GM19035 (cell line): ENCODE results near the gene ZC3H7B.

Source experiments
- ATAC-seq: cut with Tn5 transposase; IDR thresholded peaks from one replicate; pipeline ENCODE4 v1.9.1; 2021; ENCODE audit not compliant: unreplicated experiment

ZC3H7B gene

DNA sequence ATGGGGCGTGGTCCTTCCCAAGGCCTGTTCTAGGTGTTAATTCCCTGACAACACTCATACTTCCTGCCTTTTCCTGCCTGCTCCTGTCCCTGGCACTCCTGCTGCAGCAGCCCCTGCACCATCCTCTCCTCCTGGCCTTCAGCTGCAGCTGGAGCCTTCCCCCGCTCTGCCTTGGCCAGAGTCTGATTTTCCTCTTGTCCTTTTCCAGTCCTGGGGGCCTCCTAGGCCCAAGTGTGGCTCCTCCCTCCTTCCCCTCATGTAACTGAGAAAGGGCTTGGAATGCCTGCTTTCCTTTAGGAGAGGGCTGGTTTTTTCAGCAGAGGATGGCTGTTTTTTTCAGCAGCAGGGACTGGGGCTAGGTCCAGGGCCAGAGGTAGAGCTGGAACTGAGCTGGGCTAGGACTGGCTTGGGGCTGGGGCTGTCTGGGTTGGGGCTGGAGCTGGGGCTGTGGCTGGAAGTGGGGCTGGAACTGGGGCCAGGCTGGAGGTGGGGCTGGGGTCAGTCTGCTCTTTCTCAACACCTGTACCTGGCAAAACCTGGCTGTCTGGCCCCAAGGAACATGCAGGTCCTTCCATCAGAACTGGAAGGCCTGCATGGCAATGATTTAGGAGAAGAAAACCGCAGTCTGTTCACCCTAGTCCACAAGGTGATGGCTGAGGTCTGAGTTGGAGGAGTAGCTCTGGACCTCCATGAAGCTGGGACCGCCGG lies 23.6 kb downstream of the ZC3H7B start:
- ATAC-seq: no peak

DNA sequence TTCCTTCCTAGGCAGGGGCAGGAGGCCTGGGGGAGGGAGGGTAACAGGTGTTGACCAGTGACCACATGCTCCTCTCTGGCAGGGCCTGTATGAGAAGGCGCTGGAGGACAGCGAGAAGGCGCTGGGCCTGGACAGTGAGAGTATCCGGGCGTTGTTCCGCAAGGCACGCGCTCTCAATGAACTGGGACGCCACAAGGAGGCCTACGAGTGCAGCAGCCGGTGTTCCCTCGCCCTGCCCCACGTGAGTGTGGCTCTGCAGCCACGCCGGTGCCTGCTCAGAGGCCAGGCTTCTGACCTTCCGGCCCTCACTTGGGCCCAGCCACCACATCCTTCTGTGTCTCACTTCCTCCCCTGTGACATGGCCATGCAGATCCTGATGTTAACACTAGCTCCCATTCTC lies 25.8 kb downstream of the ZC3H7B start:
- ATAC-seq: no peak

DNA sequence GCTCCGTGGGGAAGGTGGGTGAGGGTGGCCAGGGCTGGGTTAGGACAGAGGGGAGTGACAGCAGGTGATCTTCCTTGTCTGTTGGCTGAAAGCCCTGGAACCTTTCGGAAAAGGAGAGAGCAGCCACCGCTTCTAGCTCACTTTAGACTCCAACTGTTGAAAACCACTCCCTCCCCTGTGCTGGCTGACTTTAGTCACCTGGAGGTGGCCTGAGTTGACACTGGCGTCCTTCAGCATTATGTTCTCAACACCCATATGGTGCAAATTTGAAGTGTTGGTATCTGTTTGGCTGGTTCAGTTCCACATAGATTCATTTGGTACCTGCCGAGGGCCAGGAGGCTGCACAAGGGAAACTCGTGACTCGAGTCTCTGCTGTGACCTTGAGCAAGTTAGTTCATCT lies 28.8 kb downstream of the ZC3H7B start:
- ATAC-seq: no peak

DNA sequence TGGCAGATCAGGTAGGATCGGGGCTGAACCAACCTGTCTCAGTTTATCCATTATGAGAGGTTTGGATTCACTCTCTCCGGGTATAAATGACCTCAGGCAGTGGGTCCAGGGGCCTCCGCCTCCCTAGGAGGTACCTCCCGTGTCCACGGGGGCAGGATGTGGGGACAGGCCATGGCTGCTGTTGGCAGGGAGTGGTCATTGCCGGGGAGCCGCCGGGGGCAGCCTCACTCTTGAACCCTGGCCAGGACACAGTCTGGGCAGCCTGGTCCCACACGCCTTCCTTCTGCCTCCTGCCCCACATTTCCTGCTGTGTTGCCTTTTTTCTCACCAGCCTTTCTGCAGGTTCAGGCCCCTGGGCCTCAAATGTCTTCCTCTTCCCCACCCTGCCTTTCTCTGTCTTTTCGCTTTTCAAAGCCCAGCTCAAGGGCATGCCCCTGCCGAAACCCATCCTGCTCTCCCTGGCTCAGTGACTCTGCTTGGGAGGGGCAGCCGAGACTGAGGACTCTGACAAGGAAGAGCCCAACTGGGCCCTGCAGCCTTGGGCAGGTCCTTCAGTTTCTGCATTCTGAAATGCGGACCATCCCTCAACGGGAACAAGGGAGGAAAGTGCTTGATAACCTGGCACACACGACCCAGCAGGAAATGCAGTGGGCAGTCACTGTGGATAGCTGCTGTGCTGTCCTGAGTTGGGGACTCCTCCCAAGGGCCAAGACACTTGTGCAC lies 31.1 kb downstream of the ZC3H7B start:
- no peak for ATAC-seq

DNA sequence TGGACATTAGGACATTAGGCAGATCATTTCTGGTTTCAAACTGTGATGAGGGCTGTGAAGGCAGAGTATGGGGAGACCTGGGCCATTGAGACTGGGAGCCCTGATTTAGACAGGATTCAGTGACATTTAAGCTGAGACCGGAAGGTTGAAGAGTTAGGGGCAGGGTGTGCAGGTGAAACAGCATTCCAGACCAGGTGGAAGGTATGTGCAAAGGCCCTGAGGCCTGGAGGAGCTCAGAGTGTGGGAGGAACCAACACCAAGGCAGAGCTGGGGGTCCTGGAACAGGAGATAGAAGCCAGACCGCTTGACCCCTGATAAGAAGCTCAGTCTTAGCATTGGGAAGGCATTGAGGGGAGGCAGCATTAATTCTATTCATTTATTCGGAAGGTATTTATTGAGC lies 32.5 kb downstream of the ZC3H7B start:
- ATAC-seq: no peak

DNA sequence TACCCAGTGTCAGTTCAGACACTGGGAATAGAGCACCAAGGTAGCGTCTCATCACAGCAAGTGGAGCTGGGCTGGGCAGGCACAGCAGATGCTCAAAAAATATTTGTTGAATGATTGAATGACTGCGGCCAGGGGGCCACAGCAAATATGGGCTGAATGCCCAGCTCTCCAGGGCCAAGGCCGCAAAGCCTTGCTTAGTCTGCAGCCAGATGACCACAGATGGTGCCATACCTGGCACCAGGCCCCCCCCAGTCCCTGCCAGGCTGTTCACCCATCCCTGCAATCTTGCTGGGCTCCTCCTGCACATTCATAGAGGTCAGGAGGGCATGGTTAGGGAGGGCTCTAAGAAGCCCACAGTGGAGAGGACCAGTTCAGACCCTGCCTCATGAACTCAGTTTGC lies 32.9 kb downstream of the ZC3H7B start:
- no peak for ATAC-seq

DNA sequence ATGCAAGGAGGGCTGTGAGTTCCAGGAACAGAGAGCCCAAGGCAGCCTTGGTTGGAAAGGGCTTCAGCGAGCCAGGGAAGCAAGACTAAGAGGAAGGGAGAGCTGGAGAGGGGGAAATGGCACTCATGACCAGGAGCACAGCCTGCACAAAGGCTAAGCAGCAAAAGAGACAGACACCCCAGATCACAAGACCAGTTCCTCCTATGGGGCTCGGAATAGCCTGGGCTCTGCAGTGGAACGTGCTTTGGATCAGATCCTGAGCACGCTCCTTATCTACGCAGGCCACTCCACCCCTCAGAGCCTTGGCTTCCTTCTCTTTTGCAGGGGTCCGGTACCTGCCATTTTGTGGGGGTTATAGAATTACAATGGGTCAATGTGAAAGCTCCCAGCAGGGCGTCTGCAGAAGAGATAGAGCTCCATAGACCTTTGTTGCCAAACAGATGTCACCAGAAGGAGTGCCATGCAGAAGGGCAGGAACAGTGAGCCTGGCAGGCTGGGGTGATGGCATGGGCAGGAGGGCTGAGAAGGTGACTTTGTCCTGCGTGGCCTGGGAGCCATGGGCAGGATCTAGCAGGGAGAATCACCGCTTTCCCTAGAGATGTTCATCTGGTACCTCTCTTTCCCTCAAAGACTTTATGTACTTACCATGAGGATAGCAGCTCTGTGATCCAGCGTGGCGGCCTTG lies 33.8 kb downstream of the ZC3H7B start:
- no peak for ATAC-seq

DNA sequence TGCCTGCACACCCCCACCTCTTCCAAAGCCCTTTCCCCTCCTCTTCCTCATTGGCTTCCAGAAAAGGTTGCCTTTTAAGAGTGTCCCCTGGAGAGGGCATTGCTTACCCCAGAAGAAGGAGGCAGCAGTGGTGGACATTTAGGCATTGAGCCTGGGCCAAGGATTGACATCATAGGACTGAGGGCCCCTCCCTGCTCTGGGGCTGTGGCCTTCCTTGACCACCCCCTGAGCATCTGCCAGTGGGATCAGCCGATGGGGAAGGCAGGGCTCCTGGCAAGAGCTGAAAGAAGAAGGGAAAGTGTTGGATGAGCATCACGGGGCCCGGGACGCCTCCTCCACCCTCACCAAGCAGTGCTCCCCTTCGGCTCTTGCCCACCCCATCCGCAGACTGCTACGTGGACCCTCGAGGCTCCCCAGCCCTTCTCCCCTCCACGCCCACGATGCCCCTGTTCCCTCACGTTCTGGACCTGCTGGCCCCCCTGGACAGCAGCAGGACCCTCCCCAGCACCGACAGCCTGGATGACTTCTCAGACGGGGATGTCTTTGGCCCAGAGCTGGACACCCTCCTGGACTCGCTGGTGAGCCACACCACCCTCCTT lies 37.4 kb downstream of the ZC3H7B start:
- ATAC-seq: no peak

DNA sequence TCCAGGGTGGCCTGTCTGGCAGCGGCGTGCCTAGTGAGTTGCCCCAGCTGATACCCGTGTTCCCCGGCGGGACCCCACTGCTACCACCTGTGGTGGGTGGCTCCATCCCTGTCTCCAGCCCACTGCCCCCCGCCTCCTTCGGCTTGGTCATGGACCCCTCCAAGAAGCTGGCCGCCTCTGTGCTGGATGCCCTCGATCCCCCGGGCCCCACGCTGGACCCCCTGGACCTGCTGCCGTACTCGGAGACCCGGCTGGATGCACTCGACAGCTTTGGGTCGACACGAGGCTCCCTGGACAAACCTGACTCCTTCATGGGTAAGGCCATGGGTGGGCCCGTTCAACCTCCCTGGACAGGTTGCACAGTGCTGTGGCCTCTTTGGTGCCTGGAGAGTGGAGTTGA lies 38.5 kb downstream of the ZC3H7B start:
- no peak for ATAC-seq

DNA sequence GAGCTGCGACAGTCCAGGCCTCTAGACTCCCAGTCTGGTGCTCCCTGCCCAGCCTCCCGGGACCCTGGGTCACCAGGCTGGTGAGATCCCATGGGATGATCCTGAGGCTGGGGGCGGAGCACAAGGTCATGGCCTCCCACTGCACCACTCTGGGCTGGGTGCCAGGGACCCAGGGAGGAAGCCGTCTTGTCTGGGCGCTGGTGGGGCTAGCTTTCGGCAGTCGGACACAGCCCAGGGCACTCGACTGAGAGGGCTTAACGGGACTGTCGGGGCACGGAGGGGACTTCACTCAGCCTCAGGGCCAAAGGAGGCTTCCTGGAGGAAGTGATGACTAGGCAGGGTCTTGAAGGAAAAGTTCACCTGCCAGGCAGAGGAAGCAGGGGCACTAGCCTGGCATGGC lies 39.0 kb downstream of the ZC3H7B start:
- no peak for ATAC-seq

DNA sequence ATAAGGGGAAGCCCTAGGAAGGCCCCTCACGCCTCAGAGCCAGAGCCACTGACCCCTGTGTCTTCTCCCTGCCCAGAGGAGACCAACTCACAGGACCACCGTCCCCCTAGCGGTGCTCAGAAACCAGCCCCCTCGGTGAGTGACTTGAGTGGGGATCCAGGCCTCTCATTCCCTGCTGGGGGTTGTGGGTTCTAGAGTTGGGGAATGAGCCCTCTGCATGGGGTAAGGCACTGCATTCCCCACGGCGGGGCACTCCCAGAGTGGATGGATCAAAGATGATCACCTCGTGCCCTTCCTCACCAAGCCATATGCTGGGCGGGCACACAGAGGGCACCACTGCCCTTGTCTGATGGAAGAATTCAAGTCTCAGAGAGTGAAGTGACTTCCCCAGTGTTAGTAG lies 39.7 kb downstream of the ZC3H7B start:
- no peak for ATAC-seq

DNA sequence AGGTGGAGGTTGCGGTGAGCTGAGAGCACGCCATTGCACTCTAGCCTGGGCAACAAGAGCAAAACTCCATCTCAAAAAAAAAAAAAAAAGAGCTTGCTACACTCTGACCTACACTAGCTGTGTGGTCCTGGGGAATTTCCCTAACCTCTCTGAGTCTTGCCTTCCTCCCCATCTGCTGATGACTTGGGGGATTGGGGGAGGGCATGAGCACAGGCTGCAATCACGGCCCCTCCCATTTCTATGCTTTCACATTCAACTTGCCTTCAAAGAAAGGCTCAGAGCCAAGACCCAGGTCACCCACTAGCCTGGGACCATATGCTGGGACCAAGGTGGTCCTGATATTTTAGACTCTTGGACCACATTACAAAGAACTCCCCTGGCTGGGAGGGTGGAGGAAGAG lies 40.7 kb downstream of the ZC3H7B start:
- ATAC-seq: no peak

DNA sequence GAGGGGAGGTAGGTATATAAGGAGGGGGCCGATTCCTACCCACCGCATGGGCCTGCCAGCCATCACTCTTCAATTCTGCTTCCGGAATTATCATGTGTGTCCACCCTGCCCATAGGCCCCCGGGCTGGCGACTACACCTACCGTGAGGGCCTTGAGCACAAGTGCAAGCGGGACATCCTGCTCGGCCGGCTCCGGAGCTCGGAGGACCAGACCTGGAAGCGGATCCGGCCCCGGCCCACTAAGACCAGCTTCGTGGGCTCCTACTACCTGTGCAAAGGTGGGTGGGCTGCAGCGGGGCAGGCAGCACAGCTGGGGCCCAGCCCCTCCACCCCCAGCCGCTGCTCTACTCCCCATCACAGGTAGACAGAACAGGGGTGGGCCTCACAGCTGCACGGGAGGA lies 42.0 kb downstream of the ZC3H7B start:
- ATAC-seq: no peak

DNA sequence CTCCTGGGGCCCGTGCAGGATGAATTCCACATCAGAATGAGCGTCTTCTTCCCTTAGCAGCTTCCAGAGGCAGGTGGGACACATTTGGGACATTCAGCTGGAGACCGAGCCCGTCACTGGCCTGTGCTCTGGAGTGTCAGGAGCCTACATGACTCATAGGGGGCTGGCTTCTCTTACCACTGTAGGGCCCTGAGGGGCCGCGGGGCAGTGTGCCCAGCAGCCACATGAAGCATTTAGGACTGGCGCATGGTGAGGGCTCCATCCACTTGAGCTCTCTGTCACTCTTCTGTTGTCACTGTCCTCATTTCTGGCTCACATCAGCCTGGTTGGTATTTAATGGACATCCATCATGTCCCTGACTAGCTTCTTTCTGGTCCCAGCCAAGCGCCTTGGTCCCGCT lies 42.4 kb downstream of the ZC3H7B start:
- no peak for ATAC-seq

DNA sequence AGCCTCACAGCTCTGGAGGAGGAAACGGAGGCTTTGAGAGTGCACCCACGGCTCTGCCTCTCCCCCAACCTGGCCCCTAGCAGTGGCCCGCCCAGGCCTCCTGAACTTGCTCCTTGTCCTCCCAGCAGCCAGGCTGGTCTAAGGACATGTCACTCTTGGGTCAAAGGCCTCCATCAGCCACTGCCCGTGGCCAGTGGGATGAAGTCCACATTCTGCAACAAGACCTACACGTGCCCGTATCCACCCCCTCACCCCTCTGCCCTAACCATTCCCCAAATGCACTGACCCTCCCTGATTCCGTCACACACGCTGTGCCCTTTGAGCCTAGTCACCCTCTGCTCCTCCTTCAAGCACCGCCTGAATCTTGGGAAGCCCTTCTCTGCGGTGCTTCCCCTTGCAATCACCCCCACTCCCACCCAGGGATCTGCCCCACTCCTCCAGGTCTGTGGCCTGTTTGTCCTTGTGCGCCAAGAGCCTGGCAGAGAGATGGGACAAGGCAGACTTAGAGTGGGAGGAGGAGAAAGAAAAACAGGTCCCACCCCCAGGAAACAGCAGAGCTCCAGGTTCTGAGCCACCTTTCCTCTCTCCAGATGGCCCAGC lies 43.0 kb downstream of the ZC3H7B start:
- ATAC-seq: no peak

DNA sequence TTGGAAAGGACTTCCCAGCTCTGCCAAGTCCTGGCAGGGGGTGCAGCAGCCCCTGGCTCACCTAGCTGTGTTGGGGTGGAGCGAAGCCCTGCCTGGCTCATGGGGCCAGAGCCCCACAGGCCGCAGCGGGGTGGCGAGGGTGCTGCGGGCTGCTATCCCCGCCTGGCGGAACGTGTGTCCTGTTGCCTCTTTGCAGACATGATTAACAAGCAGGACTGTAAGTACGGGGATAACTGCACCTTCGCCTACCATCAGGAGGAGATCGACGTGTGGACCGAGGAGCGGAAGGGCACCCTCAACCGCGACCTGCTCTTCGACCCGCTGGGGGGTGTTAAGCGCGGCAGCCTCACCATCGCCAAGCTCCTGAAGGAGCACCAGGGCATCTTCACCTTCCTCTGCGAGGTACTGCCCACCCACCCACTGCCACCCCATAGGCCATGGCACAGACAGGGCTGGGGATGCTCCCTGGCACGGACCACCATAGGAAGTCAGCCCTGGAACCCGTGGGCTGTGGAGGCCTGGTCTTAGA lies 44.5 kb downstream of the ZC3H7B start:
- no peak for ATAC-seq

DNA sequence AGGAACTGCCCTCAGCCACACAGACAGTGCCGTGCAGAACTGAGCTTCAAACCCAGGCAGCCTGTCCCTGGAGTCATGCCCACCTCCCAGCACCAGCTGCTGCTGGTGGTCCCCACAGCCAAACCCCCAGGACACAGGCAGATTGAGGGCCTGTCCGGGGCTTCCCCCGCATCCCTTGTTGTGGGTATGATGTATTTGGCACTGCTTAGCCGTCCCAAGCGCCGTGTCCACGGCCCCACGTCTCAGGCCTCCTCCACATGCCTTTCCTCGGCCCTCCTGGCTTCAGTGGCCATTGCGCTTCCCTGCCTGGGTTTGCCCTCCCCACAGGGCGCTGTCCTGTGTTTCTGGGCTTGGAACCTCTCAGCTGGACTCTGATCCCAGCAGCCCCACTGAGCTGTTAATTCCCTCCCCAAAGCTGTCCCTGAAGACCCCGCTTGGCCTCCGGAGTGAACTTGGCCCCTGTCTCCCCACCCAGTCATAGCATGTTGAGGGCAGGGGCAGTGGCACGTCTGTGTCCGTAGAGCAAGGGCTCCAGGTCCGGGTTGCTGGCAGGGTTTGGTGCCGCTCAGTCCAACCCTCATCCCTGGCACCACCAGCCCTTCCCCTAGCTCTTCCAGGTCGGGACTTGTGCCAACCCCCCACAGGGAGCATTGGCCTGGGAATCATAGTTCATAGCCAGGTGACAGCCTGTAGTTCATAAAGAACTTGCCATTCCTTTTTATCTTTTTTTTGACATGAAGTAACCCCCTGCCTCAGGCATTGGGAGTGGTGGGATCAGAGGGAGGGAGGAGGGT lies 45.9 kb downstream of the ZC3H7B start:
- no peak for ATAC-seq

DNA sequence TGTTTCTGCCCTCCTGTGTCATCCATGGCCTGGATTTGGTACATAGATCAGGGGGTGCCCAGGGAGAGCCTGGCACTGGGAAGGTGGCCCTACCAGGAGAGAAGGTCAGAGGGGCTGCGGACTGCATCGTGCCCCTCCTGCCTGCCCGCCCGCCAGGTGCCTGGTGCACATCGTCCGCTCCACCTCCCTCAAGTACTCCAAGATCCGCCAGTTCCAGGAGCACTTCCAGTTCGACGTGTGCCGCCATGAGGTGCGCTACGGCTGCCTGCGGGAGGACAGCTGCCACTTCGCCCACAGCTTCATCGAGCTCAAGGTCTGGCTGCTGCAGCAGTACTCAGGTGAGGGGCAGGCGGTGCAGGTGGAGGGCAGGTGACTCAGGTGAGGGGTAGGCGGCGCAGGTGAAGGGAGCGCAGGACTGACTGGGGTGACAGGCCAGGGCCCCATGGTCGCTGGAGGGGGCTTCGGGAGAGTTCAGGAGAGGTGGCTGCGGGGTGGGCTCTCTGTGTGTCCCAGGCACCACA lies 47.7 kb downstream of the ZC3H7B start:
- ATAC-seq: no peak

DNA sequence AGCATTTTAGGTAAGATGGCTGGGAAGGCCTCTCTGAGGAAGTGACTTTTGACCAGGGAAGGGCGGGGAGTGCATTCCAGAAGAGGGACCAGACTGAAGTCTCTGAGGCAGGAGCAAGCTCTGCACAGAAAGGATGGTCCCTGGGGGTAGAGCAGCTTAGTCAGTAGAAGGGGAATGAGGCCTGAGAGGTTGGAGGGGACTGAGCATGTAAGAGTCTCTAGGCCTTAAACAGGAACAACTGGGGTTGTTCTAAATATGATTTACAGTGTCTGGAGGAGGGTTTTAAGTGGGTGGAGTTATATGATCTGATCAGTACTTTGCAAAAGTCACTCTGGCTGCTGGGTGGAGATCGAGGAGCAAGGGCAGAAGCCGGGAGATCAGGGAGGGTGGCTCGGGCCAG lies 48.8 kb downstream of the ZC3H7B start:
- ATAC-seq: no peak

DNA sequence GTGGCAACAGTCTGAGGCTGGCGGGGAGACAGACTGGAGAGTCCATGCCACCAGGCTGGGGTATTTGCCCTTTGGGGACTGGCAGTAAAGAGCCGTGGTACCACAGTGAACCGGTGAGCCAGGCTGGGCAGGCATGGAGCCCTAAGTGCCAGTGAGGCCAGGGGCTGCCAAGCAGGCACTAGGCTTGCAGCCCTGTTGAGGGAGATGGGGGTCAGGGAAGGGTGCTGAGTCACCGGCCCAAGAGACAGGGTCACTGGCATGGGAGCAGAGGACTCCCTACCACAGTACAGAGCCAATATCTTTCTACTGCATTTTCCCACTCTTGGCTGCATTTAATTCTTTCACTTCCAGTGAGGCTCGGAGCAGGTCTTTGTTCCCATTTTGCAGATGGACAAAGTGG lies 49.7 kb downstream of the ZC3H7B start:
- no peak for ATAC-seq
